Transverse colon (tissue), 4 donors: ENCODE measurements around the gene OLA1. TPM values are rescaled to one million over a fixed set of nuclear protein-coding genes. Genes with fewer than 3 reads are reported as not detected.

ENCODE experiments used
- DNase-seq: peaks from one replicate; pipeline ENCODE4 v3.0.0-alpha.2; 2019
- H3K27ac ChIP-seq, 4 donors: fragments of 200-600 bp; sonication (generic); 2 replicates each; pipeline ENCODE4 v1.5.1; 2016 to 2018; ENCODE audit warnings: inconsistent platforms in 4 of 4
- H3K27me3 ChIP-seq: fragments of 200-600 bp; sonication (generic); 2 replicates; pipeline ENCODE4 v1.5.1; 2017; ENCODE audit warnings: inconsistent platforms
- H3K36me3 ChIP-seq, 4 donors: fragments of 200-600 bp; sonication (generic); 2 replicates each; pipeline ENCODE4 v1.5.1; 2017 to 2019; ENCODE audit warnings: inconsistent platforms in 4 of 4
- H3K4me1 ChIP-seq, 4 donors: fragments of 200-600 bp; sonication (generic); 2 replicates each; pipeline ENCODE4 v1.5.1; 2017 to 2020; ENCODE audit warnings: inconsistent platforms in 4 of 4
- H3K4me3 ChIP-seq, 4 donors: fragments of 200-600 bp; sonication (generic); 1 replicate in 1 of 4; 2 replicates in 3 of 4; pipeline versions ENCODE4 v1.5.1 to v1.6.1; 2017 to 2019; ENCODE audit warnings: inconsistent platforms in 4 of 4
- H3K9me3 ChIP-seq, 2 donors: fragments of 200-600 bp; sonication (generic); 2 replicates each; pipeline ENCODE4 v1.5.1; 2017 to 2019; ENCODE audit warnings: inconsistent platforms in 2 of 2
- EP300 ChIP-seq: sonication (generic); formaldehyde crosslinking; IDR thresholded peaks from one replicate; pipeline ENCODE4 v1.6.1; 2017; ENCODE audit warnings: antibody characterized with exemption, low read depth
- POLR2A ChIP-seq: fragments of 450-650 bp; IDR thresholded peaks from one replicate; pipeline ENCODE4 v1.6.1; 2016; ENCODE audit warnings: antibody characterized with exemption, mild to moderate bottlenecking, moderate library complexity
- POLR2AphosphoS5 ChIP-seq, 3 donors: sonication (generic); formaldehyde crosslinking; IDR thresholded peaks; one replicate each; pipeline ENCODE4 v1.6.1; 2016; ENCODE audit warnings: antibody characterized with exemption in 3 of 3
- WGBS, 2 donors: methylation state at CpG; one replicate each; pipeline ENCODE4 v1.1.5; 2018; ENCODE audit warnings: low coverage in 1 of 2; 5-methylcytosine and 5-hydroxymethylcytosine counted together
- in situ Hi-C, 4 donors: fragments of 200-750 bp; cut with MboI; loops; one replicate each; pipeline versions ENCODE4 v1.15.0 to v1.15.1; 2017; ENCODE audit warnings: low sequenced_read_pairs in 3 of 4, low pct_ligation_motif_present in 1 of 4, low pct_unique_long_range_greater_than_20kb in 1 of 4
- intact Hi-C: fragments of 100-400 bp; cut with DNase I; formaldehyde crosslinking; loops from one replicate; pipeline ENCODE4 v1.15.1; 2023; ENCODE audit warnings: low total_unique reads
- total RNA-seq, 4 donors: library from RNA; depleted of rRNA; stranded (reverse); fragments of >200 nt; gene quantifications; one replicate each; pipeline ENCODE4 v1.1.0, GENCODE V29; 2016
- TF ChIP-seq, protein P1 (sequence below), 5 experiments: fragments of 200-600 bp in 3 of 5; fragments of 450-650 bp in 2 of 5; sonication (generic) in 3 of 5; IDR thresholded peaks; 1 replicate in 2 of 5; 2 replicates in 3 of 5; pipeline ENCODE4 v1.5.1; 2016 to 2017; ENCODE audit warnings: antibody characterized with exemption in 5 of 5, inconsistent platforms in 3 of 5, mild to moderate bottlenecking in 2 of 5, moderate library complexity in 1 of 5

The OLA1 gene
- total RNA-seq, 4 donors from 2014 or later = 6.7 to 47.7 (median 37.1) TPM

DNA sequence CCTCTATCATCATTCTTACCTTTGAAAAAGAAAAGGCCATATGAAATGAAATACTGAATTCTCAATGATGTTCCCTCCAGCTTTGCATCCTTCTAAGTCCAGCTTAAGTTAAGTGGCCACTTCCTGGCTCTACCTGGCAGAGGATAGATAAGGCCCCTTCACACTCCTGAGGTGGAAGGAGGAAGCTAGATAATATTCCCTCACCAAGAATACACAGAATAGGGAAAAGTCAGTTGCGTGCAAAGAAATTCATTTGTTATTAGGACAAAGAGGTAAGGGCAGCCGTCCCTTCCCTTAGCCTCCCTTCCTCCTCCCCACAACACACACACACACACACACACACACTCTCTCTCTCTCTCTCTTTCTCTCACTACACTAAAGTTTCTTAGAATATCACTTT lies 37.5 kb downstream of the OLA1 start:
- Histone ChIP-seq H3K4me3 (no peak overlapping the region), H3K9me3 (no peaks in the 10 kb centered on the region), H3K27me3 (no peaks in the 10 kb centered on the region), H3K27ac (no peak overlapping the region), H3K36me3 (no peaks in the 10 kb centered on the region), H3K4me1 (no peaks in the 10 kb centered on the region)
- intact Hi-C loops (no loop called here), in situ Hi-C loops (no loop called here)
- TF ChIP-seq POLR2A (no peak), POLR2AphosphoS5 (IDR thresholded peaks at IDR 0.05) (no peak)
- TF ChIP-seq, protein P1, sequence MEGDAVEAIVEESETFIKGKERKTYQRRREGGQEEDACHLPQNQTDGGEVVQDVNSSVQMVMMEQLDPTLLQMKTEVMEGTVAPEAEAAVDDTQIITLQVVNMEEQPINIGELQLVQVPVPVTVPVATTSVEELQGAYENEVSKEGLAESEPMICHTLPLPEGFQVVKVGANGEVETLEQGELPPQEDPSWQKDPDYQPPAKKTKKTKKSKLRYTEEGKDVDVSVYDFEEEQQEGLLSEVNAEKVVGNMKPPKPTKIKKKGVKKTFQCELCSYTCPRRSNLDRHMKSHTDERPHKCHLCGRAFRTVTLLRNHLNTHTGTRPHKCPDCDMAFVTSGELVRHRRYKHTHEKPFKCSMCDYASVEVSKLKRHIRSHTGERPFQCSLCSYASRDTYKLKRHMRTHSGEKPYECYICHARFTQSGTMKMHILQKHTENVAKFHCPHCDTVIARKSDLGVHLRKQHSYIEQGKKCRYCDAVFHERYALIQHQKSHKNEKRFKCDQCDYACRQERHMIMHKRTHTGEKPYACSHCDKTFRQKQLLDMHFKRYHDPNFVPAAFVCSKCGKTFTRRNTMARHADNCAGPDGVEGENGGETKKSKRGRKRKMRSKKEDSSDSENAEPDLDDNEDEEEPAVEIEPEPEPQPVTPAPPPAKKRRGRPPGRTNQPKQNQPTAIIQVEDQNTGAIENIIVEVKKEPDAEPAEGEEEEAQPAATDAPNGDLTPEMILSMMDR (IDR thresholded peaks at IDR 0.05) = no peak
- WGBS, 2 donors = 90% methylated on average over 2 of the region's 2 CpGs; no CpG with 5 or more reads in 1 of the 2 donors
- no peak for DNase-seq

DNA sequence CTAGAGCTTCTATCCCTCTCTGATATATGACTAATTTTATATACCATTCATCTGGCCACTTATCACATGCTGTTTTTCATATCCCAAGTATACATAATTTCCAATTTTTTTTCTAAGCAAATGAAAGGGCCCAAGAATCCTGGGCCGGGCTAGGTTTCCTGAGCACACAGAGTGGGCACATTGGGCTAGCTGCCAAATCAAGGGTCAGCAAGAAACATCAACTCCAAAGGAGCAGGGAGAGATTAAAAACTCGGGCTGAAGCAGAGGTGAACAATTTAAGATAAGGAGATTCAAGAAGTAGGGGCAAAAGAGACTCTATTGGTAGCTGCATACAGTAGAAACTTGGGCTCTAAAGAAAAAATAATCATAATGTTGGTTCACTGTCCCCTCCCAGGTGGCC lies 39.0 kb downstream of the OLA1 start:
- TF ChIP-seq POLR2A (no peak), EP300 (no peak), POLR2AphosphoS5 (IDR thresholded peaks at IDR 0.05) (no peak)
- TF ChIP-seq, protein P1 (IDR thresholded peaks at IDR 0.05) = no peak
- 86 to 91% methylated on average over 2 of the region's 2 CpGs for WGBS, 2 donors
- H3K27me3 ChIP-seq = no peaks in the 10 kb centered on the region
- intact Hi-C loops = no loop called here
- no peak overlapping the region for H3K4me3 ChIP-seq
- DNase-seq = no peak
- H3K9me3 ChIP-seq = no peaks in the 10 kb centered on the region
- H3K27ac ChIP-seq = no peak overlapping the region
- H3K4me1 ChIP-seq = no peaks in the 10 kb centered on the region
- no peaks in the 10 kb centered on the region for H3K36me3 ChIP-seq
- in situ Hi-C loops = no loop called here

DNA sequence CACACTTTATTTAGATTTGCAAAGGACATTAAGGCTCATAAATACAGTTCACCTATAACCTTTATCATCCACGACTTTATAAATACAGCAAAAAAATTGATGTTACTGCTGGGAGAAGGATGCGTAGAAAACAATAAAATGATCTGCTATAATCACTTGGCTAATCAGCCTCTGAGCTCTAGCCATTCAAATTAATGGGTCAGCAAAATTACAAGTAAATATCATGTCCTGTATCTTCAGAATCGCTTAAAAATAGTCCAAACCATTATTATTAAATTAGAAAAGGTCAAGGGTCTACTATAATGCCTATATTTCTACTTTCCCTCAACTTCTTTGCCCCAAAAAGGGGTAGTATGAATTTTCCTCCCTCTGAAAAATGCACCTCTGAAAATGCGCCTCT lies 40.3 kb downstream of the OLA1 start:
- TF ChIP-seq POLR2AphosphoS5 (IDR thresholded peaks at IDR 0.05) (no peak), POLR2A (no peak), EP300 (no peak)
- TF ChIP-seq, protein P1 (IDR thresholded peaks at IDR 0.05) = no peak
- H3K27ac ChIP-seq = no peak overlapping the region
- H3K36me3 ChIP-seq = no peaks in the 10 kb centered on the region
- in situ Hi-C loops = no loop called here
- no peak for DNase-seq
- H3K4me1 ChIP-seq = no peaks in the 10 kb centered on the region
- no peaks in the 10 kb centered on the region for H3K27me3 ChIP-seq
- intact Hi-C loops = no loop called here
- no peaks in the 10 kb centered on the region for H3K9me3 ChIP-seq
- H3K4me3 ChIP-seq = no peak overlapping the region
- WGBS, 2 donors = 83 to 95% methylated on average over 4 of the region's 4 CpGs

DNA sequence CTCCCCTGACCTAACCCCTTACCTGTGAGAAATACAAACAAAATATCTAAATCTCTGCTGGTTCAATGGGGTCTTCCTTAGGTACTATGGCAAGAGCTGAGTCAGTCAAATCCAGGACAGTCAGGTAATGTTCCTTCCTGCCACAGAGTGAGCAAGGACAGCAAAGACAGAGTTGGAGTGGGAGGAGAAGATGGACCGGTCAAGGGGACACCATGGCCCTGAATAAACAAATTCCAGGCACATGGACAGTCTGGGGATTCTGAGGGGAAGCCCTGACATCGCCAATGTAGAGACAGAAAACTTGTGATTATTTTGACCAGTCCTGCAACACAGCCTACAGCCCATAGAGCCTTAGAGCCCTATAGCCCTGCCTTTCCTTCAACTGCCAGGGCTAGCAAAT lies 42.8 kb downstream of the OLA1 start:
- Histone ChIP-seq H3K27me3 (no peaks in the 10 kb centered on the region), H3K27ac (no peak overlapping the region), H3K4me1 (no peaks in the 10 kb centered on the region), H3K36me3 (no peaks in the 10 kb centered on the region), H3K9me3 (no peaks in the 10 kb centered on the region), H3K4me3 (no peak overlapping the region)
- intact Hi-C loops (no loop called here), in situ Hi-C loops (no loop called here)
- TF ChIP-seq, protein P1 (IDR thresholded peaks at IDR 0.05) = no peak
- no peak for TF ChIP-seq EP300
- no peak for TF ChIP-seq POLR2AphosphoS5 (IDR thresholded peaks at IDR 0.05)
- no peak for TF ChIP-seq POLR2A
- no peak for DNase-seq
- 93 to 96% methylated on average over 2 of the region's 2 CpGs for WGBS, 2 donors
